ENCODE data around the gene AP5S1. TPM values are rescaled to one million over a fixed set of nuclear protein-coding genes. Genes with fewer than 3 reads are reported as not detected.

AP5S1 gene
- total and polyA plus RNA-seq, 2 of the 13 experiments (the other 11 are each of a cell fraction or from before 2014, with no cell fraction given) = 7.9 to 23.2 TPM

DNA sequence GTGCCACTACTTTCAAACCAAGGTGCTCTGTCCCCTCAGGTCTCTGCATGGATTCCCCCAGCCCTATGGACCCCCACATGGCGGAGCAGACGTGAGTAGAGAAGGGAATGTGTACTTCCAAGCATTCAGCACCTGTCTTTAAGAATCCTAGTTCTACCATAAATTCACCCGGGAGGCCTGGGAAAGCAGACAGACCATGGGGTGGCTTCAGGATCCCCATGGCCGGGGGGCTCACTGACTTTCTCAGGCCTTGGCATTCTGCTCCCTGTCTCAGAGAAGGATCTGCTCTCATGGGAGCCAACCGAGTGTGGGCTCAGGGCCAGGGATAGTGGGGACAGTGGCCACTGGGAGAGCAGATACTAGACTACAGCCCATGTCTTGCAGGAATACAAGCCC lies 22.0 kb upstream of the AP5S1 start (continued):
- TF ChIP-seq, protein P1, sequence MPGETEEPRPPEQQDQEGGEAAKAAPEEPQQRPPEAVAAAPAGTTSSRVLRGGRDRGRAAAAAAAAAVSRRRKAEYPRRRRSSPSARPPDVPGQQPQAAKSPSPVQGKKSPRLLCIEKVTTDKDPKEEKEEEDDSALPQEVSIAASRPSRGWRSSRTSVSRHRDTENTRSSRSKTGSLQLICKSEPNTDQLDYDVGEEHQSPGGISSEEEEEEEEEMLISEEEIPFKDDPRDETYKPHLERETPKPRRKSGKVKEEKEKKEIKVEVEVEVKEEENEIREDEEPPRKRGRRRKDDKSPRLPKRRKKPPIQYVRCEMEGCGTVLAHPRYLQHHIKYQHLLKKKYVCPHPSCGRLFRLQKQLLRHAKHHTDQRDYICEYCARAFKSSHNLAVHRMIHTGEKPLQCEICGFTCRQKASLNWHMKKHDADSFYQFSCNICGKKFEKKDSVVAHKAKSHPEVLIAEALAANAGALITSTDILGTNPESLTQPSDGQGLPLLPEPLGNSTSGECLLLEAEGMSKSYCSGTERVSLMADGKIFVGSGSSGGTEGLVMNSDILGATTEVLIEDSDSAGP (CRISPR knock-in tag; IDR thresholded peaks at IDR 0.05; ENCODE audit: borderline replicate concordance) = no peak
- TF ChIP-seq POGZ (CRISPR knock-in tag; IDR thresholded peaks at IDR 0.05) (no peak), ZNF160 (CRISPR knock-in tag; IDR thresholded peaks at IDR 0.05) (no peak), CBX5 (CRISPR knock-in tag; IDR thresholded peaks at IDR 0.05; ENCODE audit: borderline replicate concordance) (no peak), SRSF4 (IDR thresholded peaks at IDR 0.05; ENCODE audit: low read depth, low read length, poor library complexity, severe bottlenecking) (no peak), GATAD2A (CRISPR knock-in tag; IDR thresholded peaks at IDR 0.05) (no peak; the same call in 1 of the 2 replicates), NAIF1 (CRISPR knock-in tag; IDR thresholded peaks at IDR 0.05; ENCODE audit: borderline replicate concordance) (no peak), FOXO1 (CRISPR knock-in tag; IDR thresholded peaks at IDR 0.05) (0 out of 2 replicates have a peak, but pooled peaks have one; percentile 3), GABPB1 (CRISPR knock-in tag; IDR thresholded peaks at IDR 0.05) (no peak), ZSCAN9 (CRISPR knock-in tag; IDR thresholded peaks at IDR 0.05; ENCODE audit: borderline replicate concordance) (0 out of 2 replicates have a peak, but pooled peaks have one; percentile 11), KDM2A (CRISPR knock-in tag; IDR thresholded peaks at IDR 0.05; ENCODE audit: borderline replicate concordance, low read depth) (no peak), ZNF737 (CRISPR knock-in tag; IDR thresholded peaks at IDR 0.05; ENCODE audit: borderline replicate concordance) (no peak), EED (CRISPR knock-in tag; IDR thresholded peaks at IDR 0.05) (no peak), HOXD1 (CRISPR knock-in tag; IDR thresholded peaks at IDR 0.05) (no peak), CC2D1A (CRISPR knock-in tag; IDR thresholded peaks at IDR 0.05) (no peak), SCMH1 (CRISPR knock-in tag; IDR thresholded peaks at IDR 0.05; ENCODE audit: borderline replicate concordance) (no peak), TBX3 (IDR thresholded peaks at IDR 0.05; ENCODE audit: borderline replicate concordance) (no peak), ZGPAT (CRISPR knock-in tag; IDR thresholded peaks at IDR 0.05) (0 out of 2 replicates have a peak, but pooled peaks have one; percentile 32), ZBTB7B (CRISPR knock-in tag; IDR thresholded peaks at IDR 0.05) (0 out of 2 replicates have a peak, but pooled peaks have one; percentile 14), ZKSCAN1 (IDR thresholded peaks at IDR 0.05; ENCODE audit: low read length) (no peak), ISX (CRISPR knock-in tag; conservative IDR thresholded peaks at IDR 0.05) (no peak), SIX4 (CRISPR knock-in tag; IDR thresholded peaks at IDR 0.05) (no peak)
- TF ChIP-seq, protein P2, sequence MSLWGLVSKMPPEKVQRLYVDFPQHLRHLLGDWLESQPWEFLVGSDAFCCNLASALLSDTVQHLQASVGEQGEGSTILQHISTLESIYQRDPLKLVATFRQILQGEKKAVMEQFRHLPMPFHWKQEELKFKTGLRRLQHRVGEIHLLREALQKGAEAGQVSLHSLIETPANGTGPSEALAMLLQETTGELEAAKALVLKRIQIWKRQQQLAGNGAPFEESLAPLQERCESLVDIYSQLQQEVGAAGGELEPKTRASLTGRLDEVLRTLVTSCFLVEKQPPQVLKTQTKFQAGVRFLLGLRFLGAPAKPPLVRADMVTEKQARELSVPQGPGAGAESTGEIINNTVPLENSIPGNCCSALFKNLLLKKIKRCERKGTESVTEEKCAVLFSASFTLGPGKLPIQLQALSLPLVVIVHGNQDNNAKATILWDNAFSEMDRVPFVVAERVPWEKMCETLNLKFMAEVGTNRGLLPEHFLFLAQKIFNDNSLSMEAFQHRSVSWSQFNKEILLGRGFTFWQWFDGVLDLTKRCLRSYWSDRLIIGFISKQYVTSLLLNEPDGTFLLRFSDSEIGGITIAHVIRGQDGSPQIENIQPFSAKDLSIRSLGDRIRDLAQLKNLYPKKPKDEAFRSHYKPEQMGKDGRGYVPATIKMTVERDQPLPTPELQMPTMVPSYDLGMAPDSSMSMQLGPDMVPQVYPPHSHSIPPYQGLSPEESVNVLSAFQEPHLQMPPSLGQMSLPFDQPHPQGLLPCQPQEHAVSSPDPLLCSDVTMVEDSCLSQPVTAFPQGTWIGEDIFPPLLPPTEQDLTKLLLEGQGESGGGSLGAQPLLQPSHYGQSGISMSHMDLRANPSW (CRISPR knock-in tag; IDR thresholded peaks at IDR 0.05; ENCODE audit: borderline replicate concordance) = no peak
- TF ChIP-seq, protein P3, sequence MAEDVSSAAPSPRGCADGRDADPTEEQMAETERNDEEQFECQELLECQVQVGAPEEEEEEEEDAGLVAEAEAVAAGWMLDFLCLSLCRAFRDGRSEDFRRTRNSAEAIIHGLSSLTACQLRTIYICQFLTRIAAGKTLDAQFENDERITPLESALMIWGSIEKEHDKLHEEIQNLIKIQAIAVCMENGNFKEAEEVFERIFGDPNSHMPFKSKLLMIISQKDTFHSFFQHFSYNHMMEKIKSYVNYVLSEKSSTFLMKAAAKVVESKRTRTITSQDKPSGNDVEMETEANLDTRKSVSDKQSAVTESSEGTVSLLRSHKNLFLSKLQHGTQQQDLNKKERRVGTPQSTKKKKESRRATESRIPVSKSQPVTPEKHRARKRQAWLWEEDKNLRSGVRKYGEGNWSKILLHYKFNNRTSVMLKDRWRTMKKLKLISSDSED (CRISPR knock-in tag; IDR thresholded peaks at IDR 0.05) = no peak
- TF ChIP-seq, protein P4, sequence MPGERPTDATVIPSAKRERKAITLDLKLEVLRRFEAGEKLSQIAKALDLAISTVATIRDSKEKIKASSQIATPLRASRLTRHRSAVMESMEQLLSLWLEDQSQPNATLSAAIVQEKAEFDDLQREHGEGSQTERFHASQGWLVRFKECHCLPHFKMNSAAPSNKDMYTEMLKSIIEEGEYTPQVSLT (CRISPR knock-in tag; IDR thresholded peaks at IDR 0.05; ENCODE audit: borderline replicate concordance, low read depth) = no peak

Measured in HepG2 (cell line).